Keratinocyte (primary cell): Measurements from ENCODE around the gene SPTBN4. TPM values are rescaled to one million over a fixed set of nuclear protein-coding genes. Genes with fewer than 3 reads are reported as not detected.

ENCODE experiments used
- DNase-seq: peaks from one replicate; pipeline ENCODE4 v3.0.0-alpha.2; 2011; ENCODE audit warnings: low read depth, missing footprints, low spot score
- FAIRE-seq: peaks from 2 replicates; lab custom pipeline; 2011; peaks lifted over from hg19 to GRCh38; lab: Jason Lieb, UNC
- H2AFZ ChIP-seq: 2 replicates; pipeline ENCODE4 v1.6.0; 2012; ENCODE audit warnings: low read length, control low read depth, inconsistent platforms; ENCODE audit not compliant: control insufficient read depth
- H3K27ac ChIP-seq: 2 replicates; pipeline ENCODE4 v1.5.1; 2011; ENCODE audit warnings: low read length; ENCODE audit not compliant: control insufficient read depth, insufficient read depth
- H3K27me3 ChIP-seq: 3 replicates; pipeline ENCODE4 v1.6.0; 2011; ENCODE audit warnings: low read length; ENCODE audit not compliant: control insufficient read depth, insufficient read depth; ENCODE audit errors: extremely low read depth
- H3K36me3 ChIP-seq, 2 experiments: 2 replicates in 1 of 2; 3 replicates in 1 of 2; pipeline ENCODE4 v1.5.1; 2011; ENCODE audit warnings: low read length in 2 of 2, mild to moderate bottlenecking in 1 of 2; ENCODE audit not compliant: control insufficient read depth in 2 of 2, insufficient read depth in 2 of 2; ENCODE audit errors: extremely low read depth in 1 of 2
- H3K4me1 ChIP-seq: 3 replicates; pipeline ENCODE4 v1.5.1; 2011; ENCODE audit warnings: low read length; ENCODE audit not compliant: control insufficient read depth, insufficient read depth; ENCODE audit errors: extremely low read depth
- H3K4me2 ChIP-seq: 3 replicates; pipeline ENCODE4 v1.6.0; 2011; ENCODE audit warnings: low read depth, low read length; ENCODE audit not compliant: control insufficient read depth, insufficient read depth; ENCODE audit errors: extremely low read depth
- H3K4me3 ChIP-seq, 3 experiments: fragments of 200-600 bp in 1 of 3; sonication (generic) in 1 of 3; 2 replicates in 2 of 3; 3 replicates in 1 of 3; pipeline ENCODE4 v1.5.1; 2011 to 2016; ENCODE audit warnings: low read length in 3 of 3, mild to moderate bottlenecking in 3 of 3, control low read depth in 2 of 3, inconsistent platforms in 1 of 3, low read depth in 1 of 3, mixed read lengths in 1 of 3, mixed run types in 1 of 3, moderate library complexity in 1 of 3; ENCODE audit not compliant: control insufficient read depth in 2 of 3, insufficient read depth in 2 of 3; ENCODE audit errors: extremely low read depth in 1 of 3
- H3K79me2 ChIP-seq: 2 replicates; pipeline ENCODE4 v1.6.0; 2012; ENCODE audit warnings: low read length; ENCODE audit not compliant: control insufficient read depth, insufficient read depth
- H3K9ac ChIP-seq: 3 replicates; pipeline ENCODE4 v1.6.0; 2011; ENCODE audit warnings: low read length; ENCODE audit not compliant: control insufficient read depth, insufficient read depth; ENCODE audit errors: extremely low read depth
- H3K9me1 ChIP-seq: 3 replicates; pipeline ENCODE4 v1.6.0; 2011; ENCODE audit warnings: low read length; ENCODE audit not compliant: control insufficient read depth, insufficient read depth; ENCODE audit errors: extremely low read depth
- H3K9me3 ChIP-seq: 2 replicates; pipeline ENCODE4 v1.5.1; 2012; ENCODE audit warnings: low read depth, low read length; ENCODE audit not compliant: control insufficient read depth
- H4K20me1 ChIP-seq: 3 replicates; pipeline ENCODE4 v1.6.0; 2011; ENCODE audit warnings: low read length; ENCODE audit not compliant: control insufficient read depth, insufficient read depth; ENCODE audit errors: extremely low read depth
- EZH2 ChIP-seq: IDR thresholded peaks from one replicate; pipeline ENCODE4 v1.6.1; 2012; ENCODE audit warnings: inconsistent platforms, mild to moderate bottlenecking, low read length, moderate library complexity
- dilution Hi-C: fragments of 300-500 bp; cut with MboI; formaldehyde crosslinking; loops from one replicate; pipeline ENCODE4 v1.7.0; 2020; ENCODE audit warnings: low sequenced_read_pairs; ENCODE audit not compliant: extremely low pct_ligation_motif_present
- polyA plus RNA-seq, 5 experiments: library from polyadenylated mRNA; depleted of rRNA in 3 of 5; stranded (reverse) in 3 of 5; stranded (forward) in 1 of 5; unstranded in 1 of 5; fragments of >200 nt; gene quantifications; 1 replicate in 1 of 5; 2 replicates in 3 of 5; 3 replicates in 1 of 5; pipeline versions ENCODE4 v1.2.1 to v1.2.3, GENCODE V29; 2011 to 2012; ENCODE audit warnings: missing spikeins in 2 of 5, low read depth in 1 of 5, low replicate concordance in 1 of 5
- TF ChIP-seq, protein P1 (sequence below), 3 experiments: IDR thresholded peaks in 1 of 3; conservative IDR thresholded peaks in 1 of 3; optimal IDR thresholded peaks in 1 of 3; 2 replicates in 2 of 3; 3 replicates in 1 of 3; pipeline versions ENCODE3 to v1.5.1; 2011; ENCODE audit warnings: low read length in 3 of 3, mild to moderate bottlenecking in 3 of 3, moderate library complexity in 2 of 3, control low read depth in 1 of 3, inconsistent platforms in 1 of 3; ENCODE audit not compliant: insufficient read depth in 2 of 3; ENCODE audit errors: extremely low read depth in 1 of 3

Gene SPTBN4
- polyA plus RNA-seq, 1 donor (not counting 4 experiments of a cell fraction or from before 2014, with no cell fraction given), result 0.17 TPM

DNA sequence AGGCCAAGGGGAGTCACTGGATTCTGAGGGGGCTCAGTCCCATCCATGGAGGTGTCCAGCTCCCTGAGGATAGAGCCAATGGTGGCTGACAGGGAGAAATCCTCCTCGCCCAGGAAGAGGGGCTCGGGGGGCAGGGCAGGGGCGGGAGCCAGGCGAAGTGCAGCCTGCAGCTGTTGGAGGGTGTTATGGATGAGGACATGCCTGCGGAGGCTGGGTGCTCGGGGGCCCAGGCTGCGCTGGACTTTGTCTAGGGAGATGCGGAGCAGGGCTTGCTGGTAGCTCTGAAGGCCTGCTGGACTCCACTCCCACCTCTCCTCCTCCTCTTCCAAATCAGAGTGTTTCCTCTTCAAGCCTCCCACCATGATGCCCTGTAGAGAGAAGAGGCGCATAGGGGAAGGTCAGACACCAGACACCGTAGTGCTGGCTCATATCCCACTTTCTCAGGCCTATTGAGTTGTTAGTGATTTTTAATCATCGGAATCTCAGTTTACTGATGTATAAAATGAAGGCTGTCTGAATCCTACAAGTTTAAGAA, 25.0 kb upstream of the SPTBN4 start:
- peaks cover 5% of the 10 kb centered on the region for H4K20me1 ChIP-seq
- H3K4me1 ChIP-seq, result peaks cover 16% of the 10 kb centered on the region
- H3K79me2 ChIP-seq, result peaks cover 33% of the 10 kb centered on the region
- no peak overlapping the region for H3K4me3 ChIP-seq
- FAIRE-seq (no peak), DNase-seq (no peak)
- H3K9me3 ChIP-seq, result no peaks in the 10 kb centered on the region
- no peak overlapping the region for H3K27ac ChIP-seq
- H2AFZ ChIP-seq, result no peak overlapping the region
- H3K36me3 ChIP-seq, result peaks cover 17% of the 10 kb centered on the region in 2 experiments
- H3K27me3 ChIP-seq, result no peaks in the 10 kb centered on the region
- H3K4me2 ChIP-seq, result no peak overlapping the region
- H3K9ac ChIP-seq, result no peak overlapping the region
- TF ChIP-seq, protein P1, sequence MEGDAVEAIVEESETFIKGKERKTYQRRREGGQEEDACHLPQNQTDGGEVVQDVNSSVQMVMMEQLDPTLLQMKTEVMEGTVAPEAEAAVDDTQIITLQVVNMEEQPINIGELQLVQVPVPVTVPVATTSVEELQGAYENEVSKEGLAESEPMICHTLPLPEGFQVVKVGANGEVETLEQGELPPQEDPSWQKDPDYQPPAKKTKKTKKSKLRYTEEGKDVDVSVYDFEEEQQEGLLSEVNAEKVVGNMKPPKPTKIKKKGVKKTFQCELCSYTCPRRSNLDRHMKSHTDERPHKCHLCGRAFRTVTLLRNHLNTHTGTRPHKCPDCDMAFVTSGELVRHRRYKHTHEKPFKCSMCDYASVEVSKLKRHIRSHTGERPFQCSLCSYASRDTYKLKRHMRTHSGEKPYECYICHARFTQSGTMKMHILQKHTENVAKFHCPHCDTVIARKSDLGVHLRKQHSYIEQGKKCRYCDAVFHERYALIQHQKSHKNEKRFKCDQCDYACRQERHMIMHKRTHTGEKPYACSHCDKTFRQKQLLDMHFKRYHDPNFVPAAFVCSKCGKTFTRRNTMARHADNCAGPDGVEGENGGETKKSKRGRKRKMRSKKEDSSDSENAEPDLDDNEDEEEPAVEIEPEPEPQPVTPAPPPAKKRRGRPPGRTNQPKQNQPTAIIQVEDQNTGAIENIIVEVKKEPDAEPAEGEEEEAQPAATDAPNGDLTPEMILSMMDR (optimal IDR thresholded peaks at IDR 0.05 in 1 of 3, IDR thresholded peaks at IDR 0.05 in 1 of 3, conservative IDR thresholded peaks at IDR 0.05 in 1 of 3; ENCODE audit: extremely low read depth in 1 of 3, insufficient read depth in 2 of 3, low read length in 3 of 3), result no peak
- TF ChIP-seq EZH2, result no peak
- no peaks in the 10 kb centered on the region for H3K9me1 ChIP-seq
- dilution Hi-C loops, result no loop called here

DNA sequence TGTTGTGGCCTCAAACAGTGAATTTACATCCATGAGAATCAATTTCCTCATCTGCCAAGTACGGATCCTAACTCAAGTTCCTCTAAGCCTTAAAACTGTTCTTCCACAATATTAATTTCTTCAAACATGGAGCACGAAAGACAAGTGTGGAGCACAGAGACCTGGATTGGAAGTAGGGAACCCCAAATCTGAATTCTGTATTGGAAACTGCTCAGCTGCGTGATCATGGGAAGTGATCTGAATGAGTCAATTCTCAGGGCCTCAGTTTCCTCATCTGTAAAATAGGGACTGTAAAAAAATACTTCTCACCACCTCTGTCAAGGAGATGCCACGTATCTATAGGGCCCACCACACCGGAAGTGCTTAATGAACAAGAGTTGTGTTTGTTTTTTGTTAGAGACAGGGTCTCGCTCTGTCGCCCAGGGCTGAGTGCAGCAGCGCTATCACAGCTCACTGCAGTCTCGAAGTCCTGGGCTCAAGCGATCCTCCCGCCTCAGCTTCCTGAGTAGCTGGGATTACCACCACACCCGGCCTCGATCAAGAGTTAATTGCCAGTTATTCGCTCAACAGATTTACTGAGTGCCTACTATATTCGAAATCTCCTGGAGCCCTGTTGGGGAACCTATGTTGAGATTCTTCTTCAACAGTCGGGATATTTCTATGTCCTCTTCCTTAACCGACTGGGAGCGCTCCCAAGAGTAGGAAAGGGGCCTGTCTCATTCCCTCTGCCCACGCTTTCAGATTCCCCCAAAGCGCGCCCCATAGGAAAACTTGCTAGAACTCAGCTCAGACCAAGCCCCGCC, 24.3 kb upstream of the SPTBN4 start:
- Histone ChIP-seq H3K9me1 (no peaks in the 10 kb centered on the region), H3K36me3 (peaks cover 17% of the 10 kb centered on the region in 2 experiments), H3K9ac (peak overlapping the region; percentile 100), H2AFZ (no peak overlapping the region), H3K79me2 (peaks cover 33% of the 10 kb centered on the region), H3K27ac (peak overlapping the region; percentile 80), H3K4me3 (peak overlapping the region; percentile 75 to 96 (median 90)), H3K27me3 (no peaks in the 10 kb centered on the region), H3K9me3 (no peaks in the 10 kb centered on the region), H3K4me1 (peaks cover 16% of the 10 kb centered on the region), H3K4me2 (peak overlapping the region; percentile 98), H4K20me1 (peaks cover 5% of the 10 kb centered on the region)
- no peak for DNase-seq
- no peak for TF ChIP-seq EZH2
- TF ChIP-seq, protein P1 (optimal IDR thresholded peaks at IDR 0.05 in 1 of 3, IDR thresholded peaks at IDR 0.05 in 1 of 3, conservative IDR thresholded peaks at IDR 0.05 in 1 of 3; ENCODE audit: extremely low read depth in 1 of 3, insufficient read depth in 2 of 3, low read length in 3 of 3), result no peak
- FAIRE-seq, result no peak
- dilution Hi-C loops, result no loop called here
